HTERT RPE-1 (cell line): ENCODE data around the gene EIF4E1B.

Experiments used
- in situ Hi-C: fragments of 300-500 bp; cut with MboI; formaldehyde crosslinking; loops from 4 replicates; pipeline ENCODE4 v1.14.3; 2020; ENCODE audit warnings: low sequenced_read_pairs

Gene EIF4E1B

GRCh38 chr5:176606032-176606431 lies 24.4 kb upstream of the EIF4E1B start:
- in situ Hi-C loops, result no loop called here

GRCh38 chr5:176606875-176607274 lies 23.6 kb upstream of the EIF4E1B start:
- in situ Hi-C loops, result no loop called here

GRCh38 chr5:176608142-176608705 lies 22.3 kb upstream of the EIF4E1B start:
- in situ Hi-C loops, result no loop called here

GRCh38 chr5:176608937-176609723 lies 21.3 kb upstream of the EIF4E1B start:
- in situ Hi-C loops, result no loop called here

DNA sequence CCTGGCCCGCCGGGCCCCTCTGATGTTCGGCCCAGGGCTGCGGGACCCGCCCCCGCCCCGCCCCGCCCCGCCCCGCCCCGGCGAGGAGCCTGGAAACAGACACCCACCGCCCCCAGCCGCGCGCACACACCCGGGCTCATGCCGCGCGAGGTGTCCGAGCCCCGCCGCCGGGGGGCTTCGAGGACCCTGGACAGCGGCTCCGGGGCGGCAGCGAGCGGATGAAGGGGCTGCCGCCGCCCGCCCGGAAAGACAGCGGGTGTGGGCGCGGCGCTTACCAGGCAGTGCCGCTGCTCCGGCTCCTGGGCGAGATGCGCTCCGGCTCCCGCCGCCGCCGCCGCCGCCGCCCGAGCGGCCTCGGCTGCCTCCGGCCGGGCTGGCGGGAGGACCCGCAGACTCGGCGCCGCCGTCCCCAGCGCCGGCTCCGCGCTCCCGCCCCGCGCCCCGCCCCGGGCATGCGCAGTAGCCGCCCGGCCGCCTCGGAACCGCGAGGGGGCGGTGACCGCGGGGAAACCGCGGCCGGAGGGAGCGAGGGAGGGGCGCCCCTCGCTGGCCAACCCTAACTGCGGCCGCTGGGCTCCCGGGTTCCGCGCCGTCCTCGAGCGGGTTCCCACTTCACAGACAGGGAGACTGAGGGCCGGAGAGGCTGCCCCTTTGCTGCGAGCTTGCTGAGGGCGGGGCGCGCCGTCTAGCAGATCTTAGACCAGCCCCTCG lies 20.6 kb upstream of the EIF4E1B start, which contains the start of gene GPRIN1:
GPRIN1 (minus strand) TSS at position 433 of the 711 bp plus-strand sequence. CDS start 10,322 bp downstream, outside the sequence.
- in situ Hi-C loops, result no loop called here

- in situ Hi-C loops, result no loop called here
Observed at GRCh38 chr5:176610435-176610773, 20.1 kb upstream of the EIF4E1B start.

GRCh38 chr5:176611435-176611834 lies 19.0 kb upstream of the EIF4E1B start:
- in situ Hi-C loops, result no loop called here

DNA sequence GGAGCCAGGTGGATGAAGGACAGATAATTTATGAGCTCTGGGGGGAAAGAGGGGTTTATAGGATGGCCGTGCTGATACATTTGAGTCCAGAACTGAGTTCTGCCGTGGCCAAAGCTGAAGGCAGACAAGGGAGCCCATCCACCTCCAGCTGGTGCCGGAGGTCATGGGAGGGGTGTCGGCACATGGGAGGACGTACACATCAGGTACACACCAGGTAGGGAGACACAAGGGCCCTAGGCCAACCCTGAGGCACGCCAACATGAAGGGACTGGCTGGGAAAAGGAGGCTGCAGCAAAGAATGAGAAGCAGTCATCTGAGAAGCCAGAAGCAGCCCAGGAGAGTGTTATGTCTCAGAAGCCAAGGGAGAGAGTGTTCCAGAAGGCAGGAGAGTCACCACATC lies 18.5 kb upstream of the EIF4E1B start:
- in situ Hi-C loops, result no loop called here

- in situ Hi-C loops, result no loop called here
Observed at GRCh38 chr5:176612855-176613254, 17.6 kb upstream of the EIF4E1B start.

DNA sequence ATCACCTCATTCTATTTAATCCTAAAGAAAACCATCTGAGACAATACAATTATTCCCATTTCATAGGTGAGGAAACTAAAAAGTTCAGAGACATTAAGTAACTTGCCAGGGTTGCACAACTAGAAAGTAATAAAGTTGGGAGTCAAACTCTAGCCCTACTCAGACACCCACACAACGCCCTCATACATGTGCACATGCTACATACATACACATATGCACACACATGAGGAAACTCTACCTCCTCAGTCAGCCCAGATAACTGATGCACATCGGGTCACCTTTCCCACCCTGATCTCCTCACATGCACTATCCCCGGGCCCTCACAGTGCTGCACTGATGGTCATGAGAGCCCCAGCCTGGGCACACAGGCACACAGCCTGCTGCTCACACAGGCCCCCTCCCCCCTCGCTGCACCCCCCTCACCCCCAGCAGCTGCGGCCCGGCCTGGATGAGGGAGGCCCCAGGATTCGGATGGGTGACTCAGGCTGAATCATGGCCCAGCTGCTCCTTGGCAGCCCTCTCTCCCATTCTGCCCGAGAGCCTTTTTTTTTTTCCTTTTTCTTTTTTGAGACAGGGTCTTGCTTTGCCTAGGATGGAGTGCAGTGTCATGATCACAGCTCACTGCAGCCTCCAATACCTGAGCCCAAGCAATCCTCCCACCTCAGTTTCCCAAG lies 15.5 kb upstream of the EIF4E1B start:
- in situ Hi-C loops, result no loop called here

GRCh38 chr5:176616511-176616910 lies 14.0 kb upstream of the EIF4E1B start:
- in situ Hi-C loops, result no loop called here

GRCh38 chr5:176618783-176619182 lies 11.7 kb upstream of the EIF4E1B start:
- in situ Hi-C loops, result no loop called here

DNA sequence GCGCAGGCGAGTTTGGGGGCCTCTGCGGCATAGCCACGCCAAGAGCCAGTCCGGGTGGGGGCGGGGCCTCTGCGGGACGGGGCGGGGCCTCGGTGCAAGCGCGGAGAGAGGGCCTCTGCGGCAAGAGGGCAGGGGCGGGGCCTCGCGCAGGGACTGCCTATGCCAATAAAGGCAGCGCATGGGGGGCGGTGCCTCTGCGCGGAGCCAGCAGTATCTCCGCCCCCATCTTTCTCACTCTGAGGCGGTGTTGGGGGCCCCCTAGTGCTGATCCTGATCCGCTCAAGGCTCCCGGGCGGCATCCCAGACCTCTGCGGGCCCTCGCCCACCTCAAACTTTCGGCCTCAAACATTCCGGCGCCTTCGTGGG lies 11.3 kb upstream of the EIF4E1B start:
- in situ Hi-C loops, result no loop called here

DNA sequence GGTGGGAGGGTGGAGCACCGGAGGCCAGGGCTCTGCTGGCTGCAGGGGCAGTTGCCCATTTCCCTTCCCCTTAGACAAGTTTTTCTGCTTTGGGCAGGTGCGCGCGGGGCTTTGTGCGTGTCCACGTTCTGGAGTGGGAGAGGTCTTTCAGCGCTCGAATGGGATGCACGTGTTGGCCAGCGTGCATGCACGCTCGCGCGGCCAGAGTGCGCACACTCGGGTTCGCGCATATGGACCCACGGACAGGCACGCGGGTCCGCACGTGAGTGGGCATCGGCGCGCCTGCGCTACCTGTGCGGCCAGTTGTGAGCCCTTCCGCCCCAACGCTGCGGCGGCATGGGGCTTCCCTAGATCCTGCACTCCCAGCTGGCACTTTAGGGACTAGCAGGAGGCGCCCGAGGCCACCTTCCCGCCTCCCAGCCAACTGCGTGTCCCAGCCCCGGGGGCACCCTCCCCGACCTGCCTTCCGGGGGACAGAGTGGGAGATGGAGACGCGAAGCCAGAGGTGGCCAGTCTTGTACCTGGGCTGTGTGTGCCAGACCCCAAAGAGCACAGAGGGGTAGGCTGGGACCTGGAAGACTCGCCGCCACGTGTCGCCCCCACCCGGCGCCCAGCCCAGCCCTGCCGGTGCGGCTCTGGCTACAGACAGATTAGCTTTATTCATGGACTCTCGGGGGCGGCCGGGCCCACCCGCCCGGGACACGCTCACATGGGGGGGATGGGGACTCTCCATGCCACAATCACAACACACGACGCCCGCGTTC lies 10.7 kb upstream of the EIF4E1B start:
- in situ Hi-C loops, result no loop called here

DNA sequence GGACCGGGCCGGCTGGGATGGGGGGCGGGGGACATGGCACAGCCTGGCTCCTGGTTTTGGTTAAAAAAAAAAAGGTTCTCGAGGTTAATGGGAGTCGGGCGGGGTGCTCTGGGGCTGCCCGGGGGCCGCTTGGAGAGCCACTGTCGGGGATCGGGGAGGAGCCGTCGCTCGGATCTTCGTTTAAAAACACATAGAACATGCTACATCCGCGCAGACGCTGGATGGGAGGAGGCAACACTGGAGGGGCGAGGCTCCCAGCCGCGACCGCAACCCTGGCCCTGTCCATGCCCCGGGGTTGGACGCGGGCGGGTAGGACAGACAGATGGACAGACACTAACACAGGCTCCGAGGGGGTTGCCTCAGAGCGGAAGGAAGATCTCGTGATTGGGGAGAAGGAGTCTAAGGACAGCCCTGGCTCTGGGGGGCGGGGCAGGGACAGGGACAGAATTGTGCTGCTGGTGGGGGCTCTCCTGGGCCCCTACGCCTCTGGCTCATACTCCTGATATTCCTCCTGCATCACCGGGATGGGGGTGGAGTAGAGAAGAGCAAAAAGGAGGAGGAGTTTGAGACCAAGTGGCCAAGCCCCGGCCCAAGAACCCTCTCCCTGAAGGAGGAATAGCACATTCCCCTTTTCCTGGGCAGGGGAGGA lies 10.0 kb upstream of the EIF4E1B start:
- in situ Hi-C loops, result no loop called here

DNA sequence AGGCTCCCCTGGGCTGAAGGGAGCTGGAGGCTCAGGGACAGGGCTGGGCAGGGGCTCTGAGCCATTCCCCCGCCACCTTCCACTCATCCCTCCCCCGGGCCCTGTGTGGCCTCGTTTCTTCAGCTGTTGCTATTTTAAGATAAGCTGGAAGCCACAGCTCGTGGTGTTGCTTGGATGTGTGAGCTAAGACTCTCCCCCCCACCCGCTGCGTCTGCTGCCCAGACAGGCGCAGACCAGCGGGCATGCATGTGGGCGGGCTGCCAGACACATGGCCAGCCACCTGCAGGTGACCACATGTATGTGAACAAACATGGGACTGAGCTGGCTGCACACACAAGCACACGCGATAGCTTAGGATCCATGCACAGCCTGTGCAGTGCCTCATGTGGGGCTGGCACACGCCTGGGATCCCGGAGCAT lies 8.8 kb upstream of the EIF4E1B start:
- in situ Hi-C loops, result no loop called here

GRCh38 chr5:176624142-176624541 lies 6.3 kb upstream of the EIF4E1B start:
- in situ Hi-C loops, result no loop called here

DNA sequence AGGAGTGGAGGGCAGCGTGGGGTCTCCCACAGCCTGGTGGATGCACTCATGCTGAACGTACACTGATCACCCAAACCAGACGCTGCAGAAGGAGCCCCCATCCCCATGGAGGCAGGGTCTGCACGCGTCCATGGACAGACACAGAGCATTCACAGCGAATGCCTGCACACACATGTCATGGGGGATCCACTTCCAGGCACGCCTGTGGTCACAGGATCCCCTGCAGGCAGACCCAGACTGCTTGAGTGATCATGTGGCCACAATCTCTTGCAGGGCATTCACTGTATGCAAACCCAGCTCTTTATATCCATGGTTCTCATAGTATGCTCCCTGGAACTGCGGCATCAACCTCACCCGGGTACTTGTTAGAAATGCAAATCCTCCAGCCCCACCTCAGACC lies 5.5 kb upstream of the EIF4E1B start:
- in situ Hi-C loops, result no loop called here

GRCh38 chr5:176625512-176625911 lies 5.0 kb upstream of the EIF4E1B start:
- in situ Hi-C loops, result no loop called here
